ENCODE results near the gene TFR2. TPM values are rescaled to one million over a fixed set of nuclear protein-coding genes. Genes with fewer than 3 reads are reported as not detected.

Gene TFR2
- total RNA-seq, 4 donors from 2014 or later = 1.3 to 3.4 (median 1.6) TPM

GRCh38 chr7:100679927-100680575 is 38.7 kb upstream of the TFR2 start:
- no peak for TF ChIP-seq POLR2A (IDR thresholded peaks at IDR 0.05)
- TF ChIP-seq CTCF (IDR thresholded peaks at IDR 0.05) = no peak
- intact Hi-C loops (cut with DNase I; ENCODE audit: low total_unique reads) = no loop called here
- 49 to 56% methylated on average over 13 of the region's 13 CpGs for WGBS, 2 donors
- peak; percentile 75 to 90 for DNase-seq (ENCODE audit: low spot score in 2 of 2)
- no peak overlapping the region for H3K4me3 ChIP-seq (ENCODE audit: low read depth, poor library complexity, severe bottlenecking)

- intact Hi-C loops (cut with DNase I; ENCODE audit: low total_unique reads) = no loop called here
- DNase-seq (ENCODE audit: low spot score in 2 of 2) = peak in 1 of 2 donors; percentile 88
- H3K4me3 ChIP-seq (ENCODE audit: low read depth, poor library complexity, severe bottlenecking) = no peak overlapping the region
These were observed 38.0 kb upstream of the TFR2 start for GRCh38 chr7:100679129-100679926.

GRCh38 chr7:100678291-100678984 is 37.1 kb upstream of the TFR2 start:
- DNase-seq (ENCODE audit: low spot score in 2 of 2) = no peak
- intact Hi-C loops (cut with DNase I; ENCODE audit: low total_unique reads) = no loop called here

More at GRCh38 chr7:100679129-100679926, 38.0 kb upstream of the TFR2 start:
- WGBS, 2 donors = 71% methylated on average over 13 of the region's 13 CpGs
- TF ChIP-seq CTCF (IDR thresholded peaks at IDR 0.05) (no peak), POLR2A (IDR thresholded peaks at IDR 0.05) (no peak)

GRCh38 chr7:100677308-100678267 is 36.2 kb upstream of the TFR2 start:
- intact Hi-C loops (cut with DNase I; ENCODE audit: low total_unique reads) = no loop called here
- TF ChIP-seq POLR2A (IDR thresholded peaks at IDR 0.05) = no peak
- TF ChIP-seq CTCF (IDR thresholded peaks at IDR 0.05) = no peak
- H3K4me3 ChIP-seq (ENCODE audit: low read depth, poor library complexity, severe bottlenecking) = no peak overlapping the region
- no peak for DNase-seq (ENCODE audit: low spot score in 2 of 2)
- WGBS, 2 donors = 87 to 94% methylated on average over 29 to 36 of the region's 36 CpGs

More at GRCh38 chr7:100678291-100678984, 37.1 kb upstream of the TFR2 start:
- no peak overlapping the region for H3K4me3 ChIP-seq (ENCODE audit: low read depth, poor library complexity, severe bottlenecking)
- 65 to 70% methylated on average over 34 to 35 of the region's 35 CpGs for WGBS, 2 donors
- no peak for TF ChIP-seq POLR2A (IDR thresholded peaks at IDR 0.05)
- TF ChIP-seq CTCF (IDR thresholded peaks at IDR 0.05) = no peak

Data from lower leg skin (tissue), 4 donors.